Neuronal stem cell (in vitro differentiated cells): ENCODE measurements around the gene CMAS.
"Not testable (repeated sequence)": the region's sequence is repeated elsewhere in the genome, so short reads cannot be mapped to it uniquely, and the experiment has no call there.

Source experiments
- DNase-seq: peaks from one replicate; pipeline ENCODE4 v3.0.0-alpha.2; 2013; ENCODE audit warnings: low spot score
- H2AFZ ChIP-seq: one replicate; pipeline ENCODE4 v1.6.1; 2013; ENCODE audit warnings: mild to moderate bottlenecking, low read length, inconsistent platforms
- H2AK5ac ChIP-seq: 2 replicates; pipeline ENCODE4 v1.6.1; 2013; ENCODE audit warnings: low read depth, mild to moderate bottlenecking, inconsistent platforms, low read length, moderate library complexity, mixed read lengths
- H2BK120ac ChIP-seq: 2 replicates; pipeline ENCODE4 v1.6.1; 2013; ENCODE audit warnings: low read depth, mild to moderate bottlenecking, inconsistent platforms, low read length, moderate library complexity, mixed read lengths
- H2BK12ac ChIP-seq: one replicate; pipeline ENCODE4 v1.6.1; 2013; ENCODE audit warnings: low read length, inconsistent platforms
- H2BK15ac ChIP-seq: 2 replicates; pipeline ENCODE4 v1.6.1; 2013; ENCODE audit warnings: mild to moderate bottlenecking, low read length, inconsistent platforms, mixed read lengths
- H2BK5ac ChIP-seq: one replicate; pipeline ENCODE4 v1.6.1; 2013; ENCODE audit warnings: inconsistent platforms, mild to moderate bottlenecking, low read length, moderate library complexity
- H3K14ac ChIP-seq: one replicate; pipeline ENCODE4 v1.6.1; 2013; ENCODE audit warnings: low read length, inconsistent platforms
- H3K18ac ChIP-seq: 2 replicates; pipeline ENCODE4 v1.6.1; 2013; ENCODE audit warnings: low read length, inconsistent platforms
- H3K23ac ChIP-seq: 2 replicates; pipeline ENCODE4 v1.6.1; 2013; ENCODE audit warnings: low read depth, mild to moderate bottlenecking, mixed read lengths, low read length, inconsistent platforms; ENCODE audit not compliant: poor library complexity
- H3K27ac ChIP-seq: replicated peaks from 3 replicates; pipeline ENCODE4 v1.5.1; 2013; ENCODE audit warnings: low read length, inconsistent platforms
- H3K27me3 ChIP-seq, 3 experiments: 2 replicates each; pipeline ENCODE4 v1.6.1; 2013; ENCODE audit warnings: low read length in 3 of 3, mild to moderate bottlenecking in 2 of 3, inconsistent platforms in 1 of 3, low read depth in 1 of 3, mixed read lengths in 1 of 3, moderate library complexity in 1 of 3; ENCODE audit not compliant: control insufficient read depth in 3 of 3, insufficient read depth in 3 of 3
- H3K36me3 ChIP-seq, 2 donors: replicated peaks in 1 of 2; 2 replicates each; pipeline ENCODE4 v1.6.1; 2013; ENCODE audit warnings: low read length in 2 of 2; ENCODE audit not compliant: control insufficient read depth in 2 of 2, insufficient read depth in 2 of 2
- H3K4ac ChIP-seq: 2 replicates; pipeline ENCODE4 v1.6.1; 2013; ENCODE audit warnings: inconsistent platforms, mild to moderate bottlenecking, low read length, moderate library complexity
- H3K4me1 ChIP-seq, 2 donors: 1 replicate in 1 of 2; 2 replicates in 1 of 2; pipeline ENCODE4 v1.6.1; 2013; ENCODE audit warnings: low read length in 2 of 2, low read depth in 1 of 2; ENCODE audit not compliant: control insufficient read depth in 2 of 2, insufficient read depth in 1 of 2
- H3K4me2 ChIP-seq: one replicate; pipeline ENCODE4 v1.6.1; 2013; ENCODE audit warnings: mild to moderate bottlenecking, low read length, inconsistent platforms; ENCODE audit not compliant: insufficient read depth, poor library complexity, severe bottlenecking
- H3K4me3 ChIP-seq, 2 donors: 2 replicates each; pipeline ENCODE4 v1.5.1; 2013; ENCODE audit warnings: low read length in 2 of 2, mild to moderate bottlenecking in 2 of 2, inconsistent platforms in 1 of 2, moderate library complexity in 1 of 2
- H3K79me1 ChIP-seq: one replicate; pipeline ENCODE4 v1.6.1; 2013; ENCODE audit warnings: low read depth, mild to moderate bottlenecking, inconsistent platforms, low read length, moderate library complexity
- H3K9ac ChIP-seq: one replicate; pipeline ENCODE4 v1.6.1; 2013; ENCODE audit warnings: mild to moderate bottlenecking, low read depth, low read length, inconsistent platforms; ENCODE audit not compliant: poor library complexity
- H3K9me3 ChIP-seq, 2 donors: replicated peaks in 1 of 2; 2 replicates each; pipeline versions ENCODE3 to v1.6.1; 2013; ENCODE audit warnings: low read length in 2 of 2, mild to moderate bottlenecking in 2 of 2, inconsistent platforms in 1 of 2, low read depth in 1 of 2, mixed read lengths in 1 of 2, moderate library complexity in 1 of 2; ENCODE audit not compliant: control insufficient read depth in 2 of 2, insufficient read depth in 1 of 2
- H4K8ac ChIP-seq: one replicate; pipeline ENCODE4 v1.6.1; 2013; ENCODE audit warnings: low read depth, mild to moderate bottlenecking, inconsistent platforms, low read length, moderate library complexity
- H4K91ac ChIP-seq: one replicate; pipeline ENCODE4 v1.6.1; 2013; ENCODE audit warnings: low read length, low read depth, mild to moderate bottlenecking, inconsistent platforms; ENCODE audit not compliant: poor library complexity
- WGBS, 2 donors: extraction: QIAGEN DNeasy Blood & Tissue Kit; methylation state at CpG; one replicate each; pipeline ENCODE4 v1.1.7; 2013; ENCODE audit warnings: missing lambda C conversion rate in 2 of 2, mixed read lengths in 1 of 2; ENCODE audit not compliant: insufficient read length in 2 of 2, insufficient replicate concordance in 1 of 2; ENCODE audit errors: extremely low coverage in 2 of 2; 5-methylcytosine and 5-hydroxymethylcytosine counted together

CMAS gene

DNA sequence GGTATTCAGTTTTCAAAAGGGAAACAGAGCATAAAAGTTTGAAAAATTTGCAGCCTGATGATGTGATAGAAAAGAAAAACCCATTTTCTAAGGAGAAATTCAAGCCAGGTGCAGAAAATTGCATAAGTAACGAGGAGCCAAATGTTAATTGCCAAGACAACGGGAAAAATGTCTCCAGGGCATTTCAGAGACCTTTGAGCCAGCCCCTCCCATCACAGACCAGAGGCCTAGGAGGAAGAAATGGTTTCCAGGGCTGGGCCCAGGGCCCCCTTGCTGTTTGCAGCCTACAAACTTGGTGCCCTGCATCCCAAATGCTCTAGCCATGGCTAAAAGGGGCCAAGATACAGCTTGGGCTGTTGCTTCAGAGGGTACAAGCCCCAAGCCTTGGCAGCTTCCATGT is 38.2 kb upstream of the CMAS start:
- not testable (repeated sequence) for H3K9me3 ChIP-seq, H2BK12ac ChIP-seq, H3K23ac ChIP-seq, H2BK5ac ChIP-seq, H3K4ac ChIP-seq, H2AFZ ChIP-seq, H3K79me1 ChIP-seq, H4K8ac ChIP-seq, DNase-seq, H2BK120ac ChIP-seq, H3K18ac ChIP-seq, H3K14ac ChIP-seq, H3K4me1 ChIP-seq, H3K36me3 ChIP-seq, H2AK5ac ChIP-seq, H3K27ac ChIP-seq, H3K27me3 ChIP-seq, H3K4me3 ChIP-seq, H2BK15ac ChIP-seq, H3K9ac ChIP-seq, H3K4me2 ChIP-seq, H4K91ac ChIP-seq
- WGBS, 2 donors = no CpG with 5 or more reads among the region's 2 CpGs

DNA sequence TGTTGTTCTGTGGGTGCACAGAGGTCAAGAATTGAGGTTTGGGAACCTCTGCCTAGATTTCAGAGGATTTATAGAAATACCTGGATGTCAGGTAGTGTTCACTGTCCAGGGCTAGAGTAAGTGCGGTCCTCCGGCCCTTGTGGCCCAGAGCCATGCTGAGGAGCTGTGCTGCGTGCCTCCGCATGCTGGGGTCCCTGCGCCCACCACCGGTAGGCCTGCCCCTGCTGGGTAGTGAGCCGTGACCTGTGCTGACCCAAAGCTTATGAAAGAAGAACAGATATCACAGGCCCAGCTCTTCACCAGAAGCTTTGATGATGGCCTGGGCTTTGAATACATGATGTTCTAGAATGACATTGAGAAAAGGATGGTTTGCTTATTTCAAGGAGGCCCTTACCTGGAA is 37.8 kb upstream of the CMAS start:
- DNase-seq = no peak
- no CpG with 5 or more reads among the region's 7 CpGs for WGBS, 2 donors
- Histone ChIP-seq H3K14ac (no peak overlapping the region), H2AK5ac (no peak overlapping the region), H3K9ac (no peak overlapping the region), H3K9me3 (peaks cover 0 to 4% of the 10 kb centered on the region in 2 donors), H3K18ac (no peak overlapping the region), H3K79me1 (no peaks in the 10 kb centered on the region), H2BK5ac (no peak overlapping the region), H2BK120ac (no peak overlapping the region), H3K4ac (no peak overlapping the region), H3K27me3 (no peaks in the 10 kb centered on the region), H3K27ac (no peak overlapping the region), H2BK15ac (no peak overlapping the region), H3K4me1 (no peaks in the 10 kb centered on the region), H3K4me2 (no peak overlapping the region), H3K23ac (no peak overlapping the region), H3K4me3 (no peak overlapping the region), H2AFZ (no peak overlapping the region), H4K91ac (no peak overlapping the region), H3K36me3 (no peaks in the 10 kb centered on the region), H4K8ac (no peak overlapping the region), H2BK12ac (no peak overlapping the region)

DNA sequence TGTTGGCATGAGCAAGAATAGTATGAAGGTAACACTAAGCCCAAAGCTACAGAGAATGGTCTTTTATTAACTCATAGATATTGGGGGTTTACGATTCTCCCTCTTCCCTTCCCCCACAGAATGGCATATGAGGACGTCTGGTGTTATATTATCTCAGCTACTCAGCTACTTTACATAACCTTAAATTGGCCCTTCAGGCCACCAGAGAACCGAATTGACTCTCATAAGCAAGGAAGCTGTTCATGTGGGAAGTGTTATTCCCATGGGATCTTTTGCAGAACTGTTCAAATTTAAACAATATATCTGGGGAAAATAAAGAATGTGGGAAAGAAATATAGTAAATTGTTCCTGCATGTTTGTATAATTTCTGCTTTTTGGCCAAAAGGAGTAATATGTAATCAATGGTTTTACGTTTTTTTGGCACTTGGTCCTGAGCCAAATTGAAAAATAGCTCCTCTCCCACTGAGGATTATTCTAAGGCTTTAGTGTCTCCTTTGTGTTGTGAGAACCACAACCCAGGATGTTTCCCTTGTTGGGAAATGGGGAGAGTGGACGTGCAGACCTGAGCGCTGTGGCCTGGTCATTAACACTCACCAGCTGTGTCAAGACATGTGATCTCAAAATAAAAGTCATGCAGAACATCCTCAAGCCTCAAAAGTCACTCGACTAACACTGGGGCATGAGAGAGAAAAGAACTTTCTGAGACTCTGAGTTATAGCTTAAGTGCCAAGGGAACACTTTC is 31.8 kb upstream of the CMAS start:
- H3K4me3 ChIP-seq = no peak overlapping the region
- H3K4me2 ChIP-seq = no peak overlapping the region
- no peaks in the 10 kb centered on the region for H3K4me1 ChIP-seq
- WGBS, 2 donors = no CpG with 5 or more reads among the region's 7 CpGs
- H3K9ac ChIP-seq = no peak overlapping the region
- H2BK15ac ChIP-seq = no peak overlapping the region
- no peak overlapping the region for H3K14ac ChIP-seq
- no peaks in the 10 kb centered on the region for H3K36me3 ChIP-seq
- no peak overlapping the region for H2BK12ac ChIP-seq
- no peak overlapping the region for H2AK5ac ChIP-seq
- H3K27ac ChIP-seq = no peak overlapping the region
- H4K8ac ChIP-seq = no peak overlapping the region
- no peak overlapping the region for H3K4ac ChIP-seq
- no peak overlapping the region for H3K23ac ChIP-seq
- H3K27me3 ChIP-seq = no peaks in the 10 kb centered on the region
- H3K18ac ChIP-seq = no peak overlapping the region
- H4K91ac ChIP-seq = no peak overlapping the region
- H3K9me3 ChIP-seq = peaks cover 0 to 4% of the 10 kb centered on the region in 2 donors
- DNase-seq = no peak
- no peak overlapping the region for H2BK5ac ChIP-seq
- no peak overlapping the region for H2BK120ac ChIP-seq
- no peak overlapping the region for H2AFZ ChIP-seq
- no peaks in the 10 kb centered on the region for H3K79me1 ChIP-seq

DNA sequence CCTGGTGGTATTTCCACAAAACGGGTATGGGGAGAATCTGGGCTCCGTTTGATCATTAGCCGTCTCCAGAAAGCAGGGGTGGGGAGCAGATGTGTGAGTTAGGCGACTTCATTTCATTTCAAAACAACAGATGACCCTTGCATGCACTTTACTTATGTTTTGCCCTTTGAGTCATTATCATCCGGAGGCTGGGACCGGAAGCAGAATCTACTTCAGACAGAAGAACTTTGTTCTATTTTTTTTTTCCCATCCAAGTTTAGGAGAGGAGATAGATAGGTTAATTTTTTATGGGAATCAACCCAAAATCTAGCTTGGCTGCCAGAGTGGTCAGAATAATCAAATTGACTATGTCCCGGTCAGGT is 31.3 kb upstream of the CMAS start:
- Histone ChIP-seq H2AK5ac (no peak overlapping the region), H2BK120ac (no peak overlapping the region), H3K18ac (no peak overlapping the region), H3K9me3 (peaks cover 0 to 2% of the 10 kb centered on the region in 2 donors), H3K4me2 (no peak overlapping the region), H3K79me1 (no peaks in the 10 kb centered on the region), H2BK5ac (no peak overlapping the region), H2BK15ac (no peak overlapping the region), H3K27me3 (no peaks in the 10 kb centered on the region), H4K91ac (no peak overlapping the region), H3K36me3 (no peaks in the 10 kb centered on the region), H3K4me1 (no peaks in the 10 kb centered on the region), H3K4ac (no peak overlapping the region), H3K9ac (no peak overlapping the region), H3K4me3 (no peak overlapping the region), H3K27ac (no peak overlapping the region), H2AFZ (no peak overlapping the region), H2BK12ac (no peak overlapping the region), H4K8ac (no peak overlapping the region), H3K23ac (no peak overlapping the region), H3K14ac (no peak overlapping the region)
- DNase-seq = no peak
- no CpG with 5 or more reads among the region's 7 CpGs for WGBS, 2 donors
